ENCODE measurements around the gene HPGDS.
A peak's percentile ranks its signal among the peaks of the same experiment; 100 is the strongest.

The HPGDS gene

GRCh38 chr4:94342694-94343093 lies at the start of gene HPGDS:
HPGDS (minus strand) TSS chr4:94342836; CDS start chr4:94334629, 8,207 bp downstream.
- no peak for TF ChIP-seq TAF1 (IDR thresholded peaks at IDR 0.05; ENCODE audit: low read depth)
- no peak for TF ChIP-seq USF1 (IDR thresholded peaks at IDR 0.05)
- no peak for TF ChIP-seq TCF12 (IDR thresholded peaks at IDR 0.05; ENCODE audit: low read depth)
- TF ChIP-seq EGR1 (IDR thresholded peaks at IDR 0.05), result no peak
- TF ChIP-seq EP300 (IDR thresholded peaks at IDR 0.05; ENCODE audit: borderline replicate concordance), result no peak
- TF ChIP-seq ZBTB7A (IDR thresholded peaks at IDR 0.05; ENCODE audit: low read depth), result no peak
- no peak for TF ChIP-seq RAD21 (IDR thresholded peaks at IDR 0.05; ENCODE audit: low read depth)
- no peak for TF ChIP-seq YY1 (IDR thresholded peaks at IDR 0.05; ENCODE audit: low read depth)
- no peak for TF ChIP-seq CEBPB (IDR thresholded peaks at IDR 0.05)
- TF ChIP-seq, protein P1, sequence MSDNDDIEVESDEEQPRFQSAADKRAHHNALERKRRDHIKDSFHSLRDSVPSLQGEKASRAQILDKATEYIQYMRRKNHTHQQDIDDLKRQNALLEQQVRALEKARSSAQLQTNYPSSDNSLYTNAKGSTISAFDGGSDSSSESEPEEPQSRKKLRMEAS (IDR thresholded peaks at IDR 0.05), result no peak
- no peak for TF ChIP-seq REST (IDR thresholded peaks at IDR 0.05; ENCODE audit: low read depth)
- TF ChIP-seq NFIC (IDR thresholded peaks at IDR 0.05), result no peak

DNA sequence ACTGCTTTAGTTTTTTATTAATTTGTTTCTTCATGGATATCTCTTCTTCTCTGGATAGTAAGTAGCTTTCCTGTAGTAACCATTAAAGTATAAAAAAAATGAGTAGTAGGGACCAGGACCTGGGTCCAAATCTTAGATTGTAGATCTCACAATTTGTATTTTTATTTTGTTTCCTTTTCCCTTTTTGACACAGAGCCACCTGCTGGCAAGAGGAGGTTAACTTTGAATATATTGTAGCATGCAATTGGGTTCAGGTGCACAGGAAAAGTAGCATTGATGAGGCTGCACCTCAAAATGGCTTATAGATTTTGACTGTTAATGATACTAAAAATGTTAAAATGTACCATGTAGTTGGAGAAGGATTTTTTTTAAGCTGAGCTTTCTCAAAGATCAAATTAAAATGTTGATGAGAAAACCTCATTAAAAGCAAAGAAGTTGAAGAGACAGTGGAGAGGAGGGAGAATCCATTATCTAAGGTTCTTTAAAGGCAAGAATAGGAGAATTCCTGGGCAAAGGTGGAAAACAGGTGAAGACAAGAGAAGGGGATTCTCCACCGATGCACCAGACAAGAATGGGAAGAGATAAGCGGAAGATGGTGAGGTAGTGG lies 48.3 kb upstream of the HPGDS start:
- TF ChIP-seq REST (IDR thresholded peaks at IDR 0.05; ENCODE audit: low read depth) (no peak), RAD21 (IDR thresholded peaks at IDR 0.05; ENCODE audit: low read depth) (peak; percentile 58)

DNA sequence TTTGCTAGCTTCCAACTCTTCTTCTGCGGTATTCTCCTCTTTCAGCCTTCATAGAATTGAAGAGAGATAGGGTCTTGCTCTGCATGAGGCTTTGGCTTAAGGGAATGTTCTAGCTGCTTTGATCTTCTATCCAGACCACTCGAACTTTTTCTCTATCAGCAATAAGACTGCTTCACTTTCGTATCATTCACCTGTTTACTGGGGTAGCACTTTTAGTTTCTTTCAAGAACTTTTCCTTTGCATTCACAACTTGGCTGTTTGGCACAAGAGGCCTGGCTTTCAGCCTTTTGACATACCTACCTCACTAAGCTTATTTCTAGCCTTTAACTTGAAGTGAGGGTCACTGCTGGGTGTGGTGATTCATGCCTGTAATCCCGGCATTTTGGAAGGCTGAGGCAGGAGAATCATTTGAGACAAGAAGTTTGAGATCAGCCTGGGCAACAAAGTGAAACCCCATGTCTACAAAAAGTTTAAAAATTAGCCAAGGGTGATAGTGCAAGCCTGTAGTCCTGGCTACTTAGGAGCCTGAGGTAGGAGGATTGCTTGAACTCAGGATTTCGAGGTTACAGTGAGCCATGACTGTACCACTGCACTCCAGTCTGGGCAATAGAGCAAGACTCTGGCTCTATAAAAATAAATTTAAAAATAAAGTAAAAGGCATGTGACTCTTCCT lies 47.1 kb upstream of the HPGDS start:
- no peak for TF ChIP-seq TAF1 (IDR thresholded peaks at IDR 0.05; ENCODE audit: low read depth)
- no peak for TF ChIP-seq REST (IDR thresholded peaks at IDR 0.05; ENCODE audit: low read depth)
- TF ChIP-seq ZBTB7A (IDR thresholded peaks at IDR 0.05; ENCODE audit: low read depth), result no peak
- TF ChIP-seq EP300 (IDR thresholded peaks at IDR 0.05; ENCODE audit: borderline replicate concordance), result no peak
- TF ChIP-seq EGR1 (IDR thresholded peaks at IDR 0.05), result no peak
- TF ChIP-seq, protein P1 (IDR thresholded peaks at IDR 0.05), result no peak
- TF ChIP-seq TCF12 (IDR thresholded peaks at IDR 0.05; ENCODE audit: low read depth), result no peak
- no peak for TF ChIP-seq RAD21 (IDR thresholded peaks at IDR 0.05; ENCODE audit: low read depth)
- no peak for TF ChIP-seq USF1 (IDR thresholded peaks at IDR 0.05)
- TF ChIP-seq FOXM1 (IDR thresholded peaks at IDR 0.05; ENCODE audit: borderline replicate concordance, low read depth), result no peak
- no peak for TF ChIP-seq CREB1 (IDR thresholded peaks at IDR 0.05; ENCODE audit: low read depth)

- no peak for TF ChIP-seq EP300 (IDR thresholded peaks at IDR 0.05; ENCODE audit: borderline replicate concordance)
- TF ChIP-seq TEAD4 (IDR thresholded peaks at IDR 0.05), result no peak
- no peak for TF ChIP-seq TAF1 (IDR thresholded peaks at IDR 0.05; ENCODE audit: low read depth)
- TF ChIP-seq YY1 (IDR thresholded peaks at IDR 0.05; ENCODE audit: low read depth), result no peak
- TF ChIP-seq NFIC (IDR thresholded peaks at IDR 0.05), result no peak
- TF ChIP-seq EGR1 (IDR thresholded peaks at IDR 0.05), result no peak
- TF ChIP-seq REST (IDR thresholded peaks at IDR 0.05; ENCODE audit: low read depth), result no peak
- TF ChIP-seq CREB1 (IDR thresholded peaks at IDR 0.05; ENCODE audit: low read depth), result no peak
- no peak for TF ChIP-seq CEBPB (IDR thresholded peaks at IDR 0.05)
- no peak for TF ChIP-seq USF1 (IDR thresholded peaks at IDR 0.05)
- no peak for TF ChIP-seq ZBTB7A (IDR thresholded peaks at IDR 0.05; ENCODE audit: low read depth)
- TF ChIP-seq TCF12 (IDR thresholded peaks at IDR 0.05; ENCODE audit: low read depth), result no peak
- TF ChIP-seq RAD21 (IDR thresholded peaks at IDR 0.05; ENCODE audit: low read depth), result no peak
Measured at GRCh38 chr4:94378047-94378446, 35.4 kb upstream of the HPGDS start.

Measured in Ishikawa (cell line).